ENCODE results near the gene EIF2A. TPM values are rescaled to one million over a fixed set of nuclear protein-coding genes. Genes with fewer than 3 reads are reported as not detected.

EIF2A gene
- total and polyA plus RNA-seq, 9 of the 15 experiments (the other 6 are each of a cell fraction or from before 2014, with no cell fraction given), result 106 to 192 (median 168) TPM

DNA sequence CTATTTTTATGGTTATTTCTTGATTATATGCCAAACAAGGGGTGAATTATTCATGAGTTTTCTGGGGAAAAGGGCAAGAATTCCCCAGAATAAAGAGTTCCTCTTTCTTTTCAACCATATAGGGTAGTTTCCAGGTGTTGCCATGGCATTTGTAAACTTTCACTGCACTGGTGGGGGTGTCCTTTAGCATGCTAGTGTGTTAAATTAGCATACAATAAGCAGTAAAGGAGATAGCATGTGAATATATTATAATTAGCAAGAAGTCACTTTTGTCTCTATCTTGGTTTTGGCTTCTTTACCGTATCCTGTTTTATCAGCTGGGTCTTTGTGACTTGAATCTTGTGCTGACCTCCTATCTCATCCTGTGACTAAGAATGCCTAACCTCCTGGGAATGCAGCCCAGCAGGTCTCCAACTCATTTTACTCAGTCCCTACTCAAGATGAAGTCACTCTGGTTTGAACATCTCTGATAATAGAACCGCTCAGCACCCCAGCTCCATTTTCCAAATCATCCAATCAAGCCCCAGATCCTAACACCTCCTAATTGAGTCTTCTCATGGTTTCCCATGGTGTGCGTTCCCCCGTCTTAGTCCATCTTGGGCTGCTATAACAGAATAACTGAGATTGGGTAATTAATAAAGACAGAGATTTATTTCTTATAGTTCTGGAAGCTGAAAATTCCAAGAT, 53.2 kb downstream of the EIF2A start (continued):
- TF ChIP-seq, protein P1, sequence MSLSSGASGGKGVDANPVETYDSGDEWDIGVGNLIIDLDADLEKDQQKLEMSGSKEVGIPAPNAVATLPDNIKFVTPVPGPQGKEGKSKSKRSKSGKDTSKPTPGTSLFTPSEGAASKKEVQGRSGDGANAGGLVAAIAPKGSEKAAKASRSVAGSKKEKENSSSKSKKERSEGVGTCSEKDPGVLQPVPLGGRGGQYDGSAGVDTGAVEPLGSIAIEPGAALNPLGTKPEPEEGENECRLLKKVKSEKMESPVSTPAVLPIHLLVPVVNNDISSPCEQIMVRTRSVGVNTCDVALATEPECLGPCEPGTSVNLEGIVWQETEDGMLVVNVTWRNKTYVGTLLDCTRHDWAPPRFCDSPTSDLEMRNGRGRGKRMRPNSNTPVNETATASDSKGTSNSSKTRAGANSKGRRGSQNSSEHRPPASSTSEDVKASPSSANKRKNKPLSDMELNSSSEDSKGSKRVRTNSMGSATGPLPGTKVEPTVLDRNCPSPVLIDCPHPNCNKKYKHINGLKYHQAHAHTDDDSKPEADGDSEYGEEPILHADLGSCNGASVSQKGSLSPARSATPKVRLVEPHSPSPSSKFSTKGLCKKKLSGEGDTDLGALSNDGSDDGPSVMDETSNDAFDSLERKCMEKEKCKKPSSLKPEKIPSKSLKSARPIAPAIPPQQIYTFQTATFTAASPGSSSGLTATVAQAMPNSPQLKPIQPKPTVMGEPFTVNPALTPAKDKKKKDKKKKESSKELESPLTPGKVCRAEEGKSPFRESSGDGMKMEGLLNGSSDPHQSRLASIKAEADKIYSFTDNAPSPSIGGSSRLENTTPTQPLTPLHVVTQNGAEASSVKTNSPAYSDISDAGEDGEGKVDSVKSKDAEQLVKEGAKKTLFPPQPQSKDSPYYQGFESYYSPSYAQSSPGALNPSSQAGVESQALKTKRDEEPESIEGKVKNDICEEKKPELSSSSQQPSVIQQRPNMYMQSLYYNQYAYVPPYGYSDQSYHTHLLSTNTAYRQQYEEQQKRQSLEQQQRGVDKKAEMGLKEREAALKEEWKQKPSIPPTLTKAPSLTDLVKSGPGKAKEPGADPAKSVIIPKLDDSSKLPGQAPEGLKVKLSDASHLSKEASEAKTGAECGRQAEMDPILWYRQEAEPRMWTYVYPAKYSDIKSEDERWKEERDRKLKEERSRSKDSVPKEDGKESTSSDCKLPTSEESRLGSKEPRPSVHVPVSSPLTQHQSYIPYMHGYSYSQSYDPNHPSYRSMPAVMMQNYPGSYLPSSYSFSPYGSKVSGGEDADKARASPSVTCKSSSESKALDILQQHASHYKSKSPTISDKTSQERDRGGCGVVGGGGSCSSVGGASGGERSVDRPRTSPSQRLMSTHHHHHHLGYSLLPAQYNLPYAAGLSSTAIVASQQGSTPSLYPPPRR (CRISPR knock-in tag; IDR thresholded peaks at IDR 0.05; ENCODE audit: borderline replicate concordance), result no peak
- TF ChIP-seq, protein P2, sequence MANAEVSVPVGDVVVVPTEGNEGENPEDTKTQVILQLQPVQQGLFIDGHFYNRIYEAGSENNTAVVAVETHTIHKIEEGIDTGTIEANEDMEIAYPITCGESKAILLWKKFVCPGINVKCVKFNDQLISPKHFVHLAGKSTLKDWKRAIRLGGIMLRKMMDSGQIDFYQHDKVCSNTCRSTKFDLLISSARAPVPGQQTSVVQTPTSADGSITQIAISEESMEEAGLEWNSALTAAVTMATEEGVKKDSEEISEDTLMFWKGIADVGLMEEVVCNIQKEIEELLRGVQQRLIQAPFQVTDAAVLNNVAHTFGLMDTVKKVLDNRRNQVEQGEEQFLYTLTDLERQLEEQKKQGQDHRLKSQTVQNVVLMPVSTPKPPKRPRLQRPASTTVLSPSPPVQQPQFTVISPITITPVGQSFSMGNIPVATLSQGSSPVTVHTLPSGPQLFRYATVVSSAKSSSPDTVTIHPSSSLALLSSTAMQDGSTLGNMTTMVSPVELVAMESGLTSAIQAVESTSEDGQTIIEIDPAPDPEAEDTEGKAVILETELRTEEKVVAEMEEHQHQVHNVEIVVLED (CRISPR knock-in tag; IDR thresholded peaks at IDR 0.05), result peak; percentile 55; the same call in 1 of the 2 replicates
- TF ChIP-seq EP300 (IDR thresholded peaks at IDR 0.05; ENCODE audit: low read length) (peak; percentile 65; the same call in 1 of the 2 replicates), ZNF75A (CRISPR knock-in tag; IDR thresholded peaks at IDR 0.05) (no peak), BMI1 (IDR thresholded peaks at IDR 0.05; ENCODE audit: low read length) (no peak), MAFG (tag; conservative IDR thresholded peaks at IDR 0.05) (0 out of 2 replicates have a peak, but pooled peaks have one; percentile 21), TEAD2 (tag; IDR thresholded peaks at IDR 0.05) (no peak), DMBX1 (CRISPR knock-in tag; IDR thresholded peaks at IDR 0.05; ENCODE audit: borderline replicate concordance) (peak; percentile 96), ZNF12 (CRISPR knock-in tag; IDR thresholded peaks at IDR 0.05) (no peak), SMARCE1 (IDR thresholded peaks at IDR 0.05) (peak; percentile 65; the same call in 1 of the 2 replicates), ARID3A (IDR thresholded peaks at IDR 0.05; ENCODE audit: borderline replicate concordance, low read depth, low read length) (peak; percentile 20; the same call in 1 of the 2 replicates), ZBTB8A (IDR thresholded peaks at IDR 0.05; ENCODE audit: partially characterized antibody) (no peak), HDAC2 (IDR thresholded peaks at IDR 0.05) (0 out of 2 replicates have a peak, but pooled peaks have one; percentile 45), FOS (IDR thresholded peaks at IDR 0.05; ENCODE audit: extremely low read depth, insufficient read length) (no peak)
- TF ChIP-seq, protein P3, sequence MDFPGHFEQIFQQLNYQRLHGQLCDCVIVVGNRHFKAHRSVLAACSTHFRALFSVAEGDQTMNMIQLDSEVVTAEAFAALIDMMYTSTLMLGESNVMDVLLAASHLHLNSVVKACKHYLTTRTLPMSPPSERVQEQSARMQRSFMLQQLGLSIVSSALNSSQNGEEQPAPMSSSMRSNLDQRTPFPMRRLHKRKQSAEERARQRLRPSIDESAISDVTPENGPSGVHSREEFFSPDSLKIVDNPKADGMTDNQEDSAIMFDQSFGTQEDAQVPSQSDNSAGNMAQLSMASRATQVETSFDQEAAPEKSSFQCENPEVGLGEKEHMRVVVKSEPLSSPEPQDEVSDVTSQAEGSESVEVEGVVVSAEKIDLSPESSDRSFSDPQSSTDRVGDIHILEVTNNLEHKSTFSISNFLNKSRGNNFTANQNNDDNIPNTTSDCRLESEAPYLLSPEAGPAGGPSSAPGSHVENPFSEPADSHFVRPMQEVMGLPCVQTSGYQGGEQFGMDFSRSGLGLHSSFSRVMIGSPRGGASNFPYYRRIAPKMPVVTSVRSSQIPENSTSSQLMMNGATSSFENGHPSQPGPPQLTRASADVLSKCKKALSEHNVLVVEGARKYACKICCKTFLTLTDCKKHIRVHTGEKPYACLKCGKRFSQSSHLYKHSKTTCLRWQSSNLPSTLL (IDR thresholded peaks at IDR 0.05), result no peak
